HG03175 (cell line): ENCODE measurements around the gene PRKN.
"Not testable (repeated sequence)": the region's sequence is repeated elsewhere in the genome, so short reads cannot be mapped to it uniquely, and the experiment has no call there.

Experiments used
- ATAC-seq: cut with Tn5 transposase; IDR thresholded peaks from one replicate; pipeline ENCODE4 v1.9.1; 2021; ENCODE audit warnings: mild to moderate bottlenecking, moderate library complexity; ENCODE audit not compliant: unreplicated experiment

Gene PRKN

GRCh38 chr6:162543221-162543620 lies 184.3 kb downstream of the PRKN start:
- ATAC-seq: no peak

GRCh38 chr6:162541019-162541601 lies 186.5 kb downstream of the PRKN start:
- no peak for ATAC-seq

DNA sequence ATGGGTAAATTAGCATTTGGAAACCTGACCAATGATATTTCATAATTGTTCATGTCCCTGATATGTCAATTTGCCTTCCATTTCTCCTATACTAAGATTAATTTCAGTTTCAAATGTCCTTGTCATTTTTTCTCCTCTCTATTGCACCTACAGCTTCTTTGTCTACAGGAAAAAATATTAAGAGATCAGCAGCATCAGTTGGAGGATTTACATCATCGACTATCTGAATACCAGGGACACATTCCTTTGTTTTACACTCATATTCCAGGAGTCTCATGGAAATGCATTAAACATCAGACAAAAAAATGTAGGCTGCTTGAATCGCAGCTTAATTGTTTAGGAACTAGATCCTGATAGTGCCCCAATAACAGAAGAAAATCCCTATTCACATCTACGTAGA lies 188.2 kb downstream of the PRKN start:
- ATAC-seq: no peak

- no peak for ATAC-seq
Observed at GRCh38 chr6:162538643-162539064, 188.9 kb downstream of the PRKN start.

DNA sequence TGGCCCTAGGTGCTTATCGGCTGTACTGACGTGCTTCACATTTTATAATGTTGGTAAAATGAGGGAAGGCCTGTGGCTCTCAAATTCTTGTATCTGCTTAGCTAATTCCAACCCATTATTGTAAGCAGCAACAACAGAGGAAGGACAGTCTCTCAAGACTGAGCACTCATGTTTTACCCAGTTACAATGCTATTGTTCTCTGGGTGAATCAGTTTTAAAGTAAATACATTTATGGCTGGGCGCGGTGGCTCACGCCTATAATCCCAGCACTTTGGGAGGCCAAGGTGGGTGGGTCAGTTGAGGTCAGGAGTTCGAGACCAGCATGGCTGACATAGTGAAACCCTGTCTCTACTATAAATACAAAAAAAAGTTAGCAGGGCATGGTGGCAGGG lies 194.6 kb downstream of the PRKN start:
- no peak for ATAC-seq

DNA sequence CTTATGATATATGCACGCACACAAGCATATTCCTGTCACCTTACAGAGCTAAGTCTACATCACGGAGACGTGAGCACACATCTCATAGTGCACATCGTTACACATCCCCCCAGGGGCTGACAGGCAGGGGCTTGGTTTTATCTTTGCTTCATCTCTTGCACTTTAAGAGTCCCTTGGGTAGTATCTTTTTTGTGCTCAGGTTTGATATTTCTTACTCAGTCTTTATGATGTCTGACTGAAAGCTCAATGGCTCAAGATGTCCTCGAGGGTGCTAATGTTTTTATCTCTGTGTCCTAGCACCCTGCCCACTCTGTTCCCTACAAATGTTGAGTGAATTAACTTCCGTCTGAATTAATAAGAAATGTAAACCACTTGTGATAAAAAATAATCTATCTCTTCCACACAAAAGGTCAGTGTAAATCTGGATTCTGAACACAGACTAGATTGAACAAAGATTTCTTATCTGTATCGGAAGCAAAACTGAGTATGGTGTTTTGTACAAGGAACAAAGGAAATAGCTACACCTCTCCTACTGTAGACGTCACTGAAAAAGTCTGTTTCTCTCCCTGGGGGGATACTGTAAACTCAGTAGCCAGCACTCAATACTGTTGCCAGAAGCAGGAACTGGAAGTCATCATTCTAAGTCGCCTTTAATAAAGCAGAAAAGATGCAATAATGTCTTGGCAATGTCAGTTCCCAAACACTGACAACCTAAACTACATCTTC lies 195.1 kb downstream of the PRKN start:
- ATAC-seq: no peak

DNA sequence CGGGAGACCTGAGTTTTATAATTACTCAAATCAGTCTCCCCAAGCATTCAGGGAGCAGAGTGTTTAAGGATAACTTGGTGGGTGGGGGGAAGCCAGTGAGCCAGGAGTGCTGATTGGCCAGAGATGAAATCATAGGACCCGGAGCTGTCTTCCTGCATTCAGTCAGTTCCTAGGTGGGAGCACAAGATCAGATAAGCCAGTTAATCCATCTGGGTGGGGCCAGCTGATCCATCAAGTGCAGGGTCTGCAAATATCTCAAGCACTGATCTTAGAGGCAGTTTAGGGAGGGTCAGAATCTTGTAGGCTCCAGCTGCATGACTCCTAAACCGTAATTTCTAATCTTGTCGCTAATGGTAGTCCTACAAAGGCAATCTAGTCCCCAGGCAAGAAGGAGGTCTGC lies 196.2 kb downstream of the PRKN start:
- ATAC-seq: not testable (repeated sequence)

DNA sequence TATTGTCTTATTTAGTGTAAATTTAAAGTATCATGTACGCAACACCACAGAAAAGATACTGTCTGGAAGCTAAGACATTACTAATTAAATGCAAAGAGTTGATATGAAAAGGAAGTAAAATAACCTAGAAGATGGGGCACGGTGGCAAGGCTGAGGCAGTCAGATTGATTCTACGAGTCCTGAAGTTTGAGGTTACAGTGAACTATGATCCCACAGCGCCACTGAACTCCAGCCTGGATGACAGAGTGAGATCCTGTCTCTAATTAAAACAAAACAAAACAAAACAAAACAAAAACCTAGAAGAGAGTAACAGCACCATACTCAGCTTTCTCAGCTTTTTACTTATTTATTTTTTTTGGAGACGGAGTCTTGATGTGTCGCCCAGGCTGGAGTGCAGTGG lies 199.0 kb downstream of the PRKN start:
- ATAC-seq: no peak

DNA sequence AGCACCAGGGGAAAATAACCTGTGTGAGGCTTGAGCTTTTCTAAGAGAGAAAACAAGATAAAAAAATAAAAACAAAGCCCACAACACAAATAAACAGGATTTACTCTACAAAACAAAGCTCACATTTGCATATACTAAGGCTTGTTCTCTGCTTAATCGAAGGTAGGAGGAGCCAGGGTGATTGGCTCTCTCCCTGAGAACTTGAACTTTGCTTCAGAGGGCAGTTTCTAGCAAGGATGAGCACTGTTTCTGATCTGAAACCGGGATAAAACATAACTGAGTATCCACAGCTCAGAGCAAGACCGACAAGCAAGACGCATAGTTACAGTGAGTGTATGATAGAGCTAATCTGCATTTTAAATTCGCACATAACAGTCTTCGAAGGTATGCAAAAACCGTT lies 200.6 kb downstream of the PRKN start:
- no peak for ATAC-seq

DNA sequence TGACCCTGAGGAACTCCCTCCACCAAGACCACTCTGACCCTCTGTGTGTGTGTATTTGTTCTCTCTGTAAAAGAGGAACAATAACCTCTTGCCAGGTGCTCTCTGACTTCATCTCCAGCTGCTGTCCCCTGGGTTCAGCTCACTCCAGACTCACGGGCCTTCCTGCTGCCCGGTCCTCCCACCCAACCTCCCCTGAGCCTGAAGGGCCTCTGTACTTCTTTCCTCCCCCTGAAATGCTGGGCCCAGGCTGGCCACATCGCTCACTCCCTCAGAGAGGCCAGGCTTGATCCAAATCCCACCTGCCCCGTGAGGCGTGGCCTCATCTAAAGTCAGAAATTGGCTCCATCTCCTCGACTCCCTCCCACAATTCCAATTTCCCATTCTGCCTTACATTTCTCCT lies 202.4 kb downstream of the PRKN start:
- no peak for ATAC-seq

DNA sequence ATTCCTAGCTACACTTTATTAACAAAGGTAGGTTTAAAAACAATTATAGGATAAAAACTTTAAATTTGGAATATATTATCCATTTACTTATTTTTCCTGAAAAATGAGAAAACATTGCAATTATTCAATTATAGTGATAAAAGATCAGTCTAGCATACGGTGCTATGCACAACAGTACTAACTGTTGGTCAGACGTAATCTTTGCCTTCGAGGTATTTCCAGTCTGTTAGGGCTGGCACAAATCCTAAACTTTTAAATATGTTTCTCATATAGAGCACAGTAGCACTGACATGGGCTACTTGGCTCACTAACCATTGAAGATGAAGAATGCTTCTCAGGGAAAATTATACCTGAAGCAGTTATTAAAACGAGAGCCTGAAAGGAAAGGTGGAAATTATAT lies 214.8 kb downstream of the PRKN start:
- ATAC-seq: no peak

DNA sequence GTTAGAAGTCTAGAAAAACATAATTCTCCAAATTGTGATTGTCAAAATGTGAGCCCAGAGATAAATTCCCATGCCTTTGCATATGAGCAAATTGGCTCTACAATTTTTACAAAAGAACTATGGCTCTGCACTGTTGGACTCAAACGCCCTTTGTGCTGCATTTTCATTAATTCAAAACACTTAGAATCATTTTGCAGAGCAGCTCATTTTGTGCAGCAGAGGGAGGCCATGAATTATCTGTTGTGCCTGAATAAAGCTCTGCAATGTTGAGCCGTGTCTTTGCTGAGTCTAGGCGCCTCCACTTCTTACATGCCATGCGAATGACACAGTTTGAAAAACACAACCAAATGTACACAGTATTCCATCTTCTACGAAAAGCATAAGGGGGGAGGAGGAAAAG lies 230.2 kb downstream of the PRKN start:
- ATAC-seq: no peak

- no peak for ATAC-seq
Observed at GRCh38 chr6:162493917-162494316, 233.6 kb downstream of the PRKN start.

DNA sequence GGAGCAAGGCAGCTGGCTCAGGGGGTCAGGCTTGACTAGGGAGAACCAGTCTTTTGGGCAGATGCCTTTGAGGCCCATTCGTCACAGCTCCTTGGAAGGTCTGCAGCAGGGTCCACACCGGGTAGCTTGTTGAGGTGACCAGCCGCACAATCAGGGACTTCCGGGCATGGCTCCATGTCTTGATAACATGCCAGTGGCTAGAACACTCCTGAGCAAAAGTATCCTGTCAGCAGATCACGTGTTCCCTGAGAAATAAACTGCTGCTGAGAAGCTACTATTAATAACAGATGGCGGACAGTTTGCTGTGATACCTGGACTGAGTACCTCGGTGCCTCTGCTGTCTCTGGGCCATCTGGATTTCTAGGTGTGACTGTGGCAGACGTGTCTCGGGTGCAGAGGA lies 235.9 kb downstream of the PRKN start:
- no peak for ATAC-seq

DNA sequence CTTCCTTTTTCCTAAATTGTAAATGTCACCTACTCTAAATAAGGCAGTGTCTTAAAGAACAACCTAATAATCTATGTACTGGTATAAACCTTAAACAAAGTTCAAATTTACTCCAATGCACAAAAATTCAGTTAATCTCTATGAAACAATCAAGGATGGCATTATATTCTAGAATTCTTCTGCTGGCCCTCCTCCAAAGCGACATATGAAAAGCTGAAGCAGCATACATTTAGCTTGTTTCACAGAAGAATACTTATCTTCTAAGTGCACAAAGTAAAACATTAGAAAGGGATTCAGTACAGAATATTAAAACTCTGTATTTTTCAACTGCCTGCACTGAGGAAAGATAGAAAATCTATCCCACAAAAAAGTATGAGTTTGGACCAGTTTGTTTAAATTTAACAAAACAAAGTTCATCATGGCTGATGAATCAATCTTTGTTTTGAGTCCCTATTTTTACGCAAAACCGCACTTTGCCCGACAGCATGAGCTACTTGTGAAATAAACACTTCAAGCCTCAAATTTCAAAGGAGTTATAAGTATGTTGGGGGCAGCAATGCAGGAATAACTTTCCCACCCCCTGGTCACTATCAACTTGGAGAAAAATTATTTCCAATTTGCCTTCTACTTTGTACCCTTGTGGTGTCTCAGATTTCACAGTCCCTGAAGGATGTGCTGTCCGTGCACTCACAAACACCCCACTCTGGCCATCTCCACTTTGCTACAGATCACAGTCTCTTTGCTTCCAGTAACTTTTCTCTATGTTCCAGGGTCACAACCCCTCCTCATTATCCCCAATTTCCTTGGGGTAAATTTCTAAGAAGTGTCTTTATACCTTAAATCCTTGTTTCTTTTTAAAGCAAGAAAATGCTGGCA lies 238.2 kb downstream of the PRKN start:
- no peak for ATAC-seq

DNA sequence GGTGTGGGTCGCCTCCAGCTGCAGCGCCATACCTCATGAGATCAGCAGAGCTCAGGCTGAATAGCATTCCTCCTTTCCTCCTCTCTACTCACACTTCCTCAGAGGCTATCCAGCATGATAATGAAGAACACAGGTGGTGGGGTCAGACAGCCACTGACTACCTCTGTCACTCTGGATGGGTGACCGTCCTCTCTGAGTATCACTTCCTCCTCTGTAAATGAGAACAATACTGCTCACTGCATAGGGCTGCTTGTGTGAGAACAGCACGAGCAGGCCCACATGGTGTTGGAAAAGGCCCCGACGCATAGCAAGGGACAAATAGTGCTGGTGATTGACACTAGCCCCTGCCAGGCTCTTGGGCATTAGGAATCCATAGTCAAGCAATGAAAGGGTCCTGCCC lies 239.1 kb downstream of the PRKN start:
- no peak for ATAC-seq

- ATAC-seq: no peak
Observed at GRCh38 chr6:162485464-162485863, 242.1 kb downstream of the PRKN start.

DNA sequence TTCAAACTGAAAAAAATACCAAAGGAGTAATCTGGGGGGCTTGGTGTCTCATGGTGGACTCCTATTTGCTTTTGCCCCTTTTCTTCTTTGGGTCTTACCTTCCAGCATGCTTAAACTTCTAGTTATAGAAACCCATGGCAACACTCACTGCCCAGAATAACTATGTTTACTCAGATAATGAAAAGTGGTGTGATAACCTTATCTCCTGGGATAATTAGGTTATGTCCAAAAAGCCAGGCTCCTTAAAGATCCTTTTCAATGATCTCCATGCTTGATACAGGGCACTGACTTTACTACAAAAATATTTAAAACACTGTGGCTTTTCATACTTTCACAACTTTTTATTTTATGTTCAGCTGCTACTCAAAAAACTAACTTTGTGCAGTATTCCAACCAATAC lies 245.6 kb downstream of the PRKN start:
- ATAC-seq: no peak

GRCh38 chr6:162481320-162481719 lies 246.2 kb downstream of the PRKN start:
- ATAC-seq: no peak

- peak; percentile 50 for ATAC-seq
Observed at GRCh38 chr6:162478192-162478671, 249.3 kb downstream of the PRKN start.

DNA sequence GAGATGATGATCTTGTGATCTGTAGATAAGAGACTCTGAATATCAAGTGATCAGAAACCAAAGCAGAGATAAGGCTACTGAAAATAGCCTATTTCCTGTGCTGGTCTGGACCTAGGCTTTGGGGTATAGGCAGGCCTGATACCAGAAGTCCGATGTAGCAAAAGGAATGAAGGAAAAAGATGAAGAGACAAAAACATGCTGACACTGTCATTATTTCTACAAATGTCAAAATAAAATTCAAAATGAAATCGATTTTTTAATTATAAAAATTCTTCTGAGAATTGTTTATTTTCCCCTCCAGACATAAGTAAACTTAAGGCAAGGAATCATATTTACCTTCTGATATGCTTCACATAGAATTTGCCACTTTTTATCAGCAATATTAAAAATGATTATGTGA lies 252.8 kb downstream of the PRKN start:
- no peak for ATAC-seq

- ATAC-seq: no peak
Observed at GRCh38 chr6:162471842-162472241, 255.7 kb downstream of the PRKN start.
